ENCODE measurements around the gene TANGO6. TPM values are rescaled to one million over a fixed set of nuclear protein-coding genes. Genes with fewer than 3 reads are reported as not detected.

TANGO6 gene
- total RNA-seq, 1 donor from 2014 or later, result 13.7 TPM

DNA sequence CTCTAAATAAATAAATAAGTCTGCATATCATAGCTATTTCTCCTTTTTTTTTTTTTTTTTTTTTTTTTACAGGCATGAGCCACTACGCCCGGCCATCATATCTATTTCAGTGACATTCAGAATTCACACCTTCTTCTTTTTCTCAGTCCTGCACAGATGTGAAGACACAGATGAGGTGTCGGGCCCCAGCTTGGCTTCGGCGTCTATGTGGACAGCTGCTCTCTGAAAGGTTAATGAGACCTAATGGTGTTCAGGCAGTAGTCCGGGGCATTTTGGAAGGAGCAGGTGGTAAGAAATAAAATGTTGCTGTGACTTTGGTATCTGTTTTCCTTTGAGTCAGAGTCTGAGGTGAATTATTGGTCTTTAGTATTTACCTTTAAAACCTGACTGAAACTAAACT, 23.6 kb downstream of the TANGO6 start:
- Histone ChIP-seq H3K4me3 (ENCODE audit: low read depth, low read length) (no peak overlapping the region), H3K36me3 (ENCODE audit: control insufficient read depth, insufficient read depth, low read length) (peaks cover 2% of the 10 kb centered on the region), H3K27me3 (ENCODE audit: control insufficient read depth, insufficient read depth, low read length) (no peaks in the 10 kb centered on the region)
- DNase-seq (ENCODE audit: low read depth) (no peak), FAIRE-seq (no peak)
- TF ChIP-seq, protein P1, sequence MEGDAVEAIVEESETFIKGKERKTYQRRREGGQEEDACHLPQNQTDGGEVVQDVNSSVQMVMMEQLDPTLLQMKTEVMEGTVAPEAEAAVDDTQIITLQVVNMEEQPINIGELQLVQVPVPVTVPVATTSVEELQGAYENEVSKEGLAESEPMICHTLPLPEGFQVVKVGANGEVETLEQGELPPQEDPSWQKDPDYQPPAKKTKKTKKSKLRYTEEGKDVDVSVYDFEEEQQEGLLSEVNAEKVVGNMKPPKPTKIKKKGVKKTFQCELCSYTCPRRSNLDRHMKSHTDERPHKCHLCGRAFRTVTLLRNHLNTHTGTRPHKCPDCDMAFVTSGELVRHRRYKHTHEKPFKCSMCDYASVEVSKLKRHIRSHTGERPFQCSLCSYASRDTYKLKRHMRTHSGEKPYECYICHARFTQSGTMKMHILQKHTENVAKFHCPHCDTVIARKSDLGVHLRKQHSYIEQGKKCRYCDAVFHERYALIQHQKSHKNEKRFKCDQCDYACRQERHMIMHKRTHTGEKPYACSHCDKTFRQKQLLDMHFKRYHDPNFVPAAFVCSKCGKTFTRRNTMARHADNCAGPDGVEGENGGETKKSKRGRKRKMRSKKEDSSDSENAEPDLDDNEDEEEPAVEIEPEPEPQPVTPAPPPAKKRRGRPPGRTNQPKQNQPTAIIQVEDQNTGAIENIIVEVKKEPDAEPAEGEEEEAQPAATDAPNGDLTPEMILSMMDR (IDR thresholded peaks at IDR 0.05; ENCODE audit: insufficient read depth, low read length, severe bottlenecking), result no peak

DNA sequence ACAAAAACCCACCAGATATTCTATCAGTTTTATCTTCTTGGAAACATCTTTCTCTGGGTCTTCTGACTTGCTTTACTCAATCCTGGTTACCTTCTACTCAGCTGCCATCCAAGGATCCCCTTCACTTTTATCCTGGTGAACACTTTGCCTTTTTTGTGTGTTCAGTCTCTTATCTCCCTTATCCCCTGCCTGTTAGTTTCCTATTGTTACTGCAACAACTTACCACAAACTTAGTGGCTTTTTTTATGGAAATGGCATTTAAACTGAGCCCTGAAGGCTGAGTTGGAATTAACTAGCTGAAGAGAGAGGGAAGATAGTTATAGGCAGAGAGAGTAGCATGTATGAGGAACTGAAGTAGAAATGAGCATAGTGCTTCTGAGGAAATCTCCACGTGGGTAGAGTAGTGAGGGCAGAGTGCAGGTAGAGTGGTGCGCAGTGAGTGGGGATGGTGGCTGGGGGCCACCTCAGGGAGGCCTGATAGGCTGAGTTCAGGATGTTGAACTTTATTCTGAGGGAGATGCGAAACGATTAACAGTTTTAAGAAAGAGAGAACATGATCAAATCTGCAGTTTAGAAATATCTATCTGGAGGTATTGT, 26.3 kb downstream of the TANGO6 start:
- DNase-seq (ENCODE audit: low read depth) (no peak), FAIRE-seq (no peak)
- TF ChIP-seq, protein P1 (IDR thresholded peaks at IDR 0.05; ENCODE audit: insufficient read depth, low read length, severe bottlenecking), result no peak
- Histone ChIP-seq H3K4me3 (ENCODE audit: low read depth, low read length) (no peak overlapping the region), H3K36me3 (ENCODE audit: control insufficient read depth, insufficient read depth, low read length) (no peaks in the 10 kb centered on the region), H3K27me3 (ENCODE audit: control insufficient read depth, insufficient read depth, low read length) (no peaks in the 10 kb centered on the region)

DNA sequence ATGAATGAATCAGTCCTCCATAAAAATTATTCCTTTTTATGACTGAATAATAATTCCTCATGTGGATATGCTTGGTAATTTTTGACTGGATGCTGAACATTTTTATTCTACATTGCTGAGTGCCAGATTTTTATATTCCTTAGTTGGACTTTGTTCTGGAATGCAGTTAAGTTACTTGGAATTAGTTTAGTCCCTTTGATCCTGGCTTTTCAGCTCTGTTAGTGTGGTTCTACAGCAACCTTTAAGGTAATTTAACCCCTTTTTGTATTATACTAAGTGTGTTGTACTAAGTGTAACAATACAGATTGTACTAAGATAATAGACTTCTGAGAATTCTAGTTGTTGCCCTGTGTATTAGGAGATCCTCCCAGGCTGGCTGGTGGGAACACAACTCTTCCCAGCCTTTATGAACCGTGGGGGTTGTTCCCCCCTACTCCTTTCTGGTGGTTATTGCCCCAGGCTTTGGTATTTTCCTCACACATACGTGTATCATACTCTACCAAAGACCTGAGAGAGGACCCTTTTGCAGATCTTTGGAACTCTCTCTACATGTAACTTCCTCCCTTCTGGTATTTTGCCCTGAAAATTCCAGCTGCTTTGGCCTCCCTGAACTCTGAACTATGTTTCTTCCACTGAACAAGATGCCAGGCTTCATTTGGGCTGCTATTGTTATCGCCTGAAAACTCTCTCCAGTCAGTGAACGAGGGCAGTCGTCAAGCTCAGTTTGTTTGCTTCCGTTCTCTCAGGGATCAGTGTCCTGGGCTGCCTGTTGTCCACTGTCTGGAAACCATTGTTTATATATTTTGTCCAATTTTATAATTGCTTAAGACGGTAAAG, 30.5 kb downstream of the TANGO6 start:
- no peak overlapping the region for H3K4me3 ChIP-seq (ENCODE audit: low read depth, low read length)
- no peak for DNase-seq (ENCODE audit: low read depth)
- TF ChIP-seq, protein P1 (IDR thresholded peaks at IDR 0.05; ENCODE audit: insufficient read depth, low read length, severe bottlenecking), result no peak
- no peak for FAIRE-seq
- H3K27me3 ChIP-seq (ENCODE audit: control insufficient read depth, insufficient read depth, low read length), result no peaks in the 10 kb centered on the region
- peaks cover 1% of the 10 kb centered on the region for H3K36me3 ChIP-seq (ENCODE audit: control insufficient read depth, insufficient read depth, low read length)

DNA sequence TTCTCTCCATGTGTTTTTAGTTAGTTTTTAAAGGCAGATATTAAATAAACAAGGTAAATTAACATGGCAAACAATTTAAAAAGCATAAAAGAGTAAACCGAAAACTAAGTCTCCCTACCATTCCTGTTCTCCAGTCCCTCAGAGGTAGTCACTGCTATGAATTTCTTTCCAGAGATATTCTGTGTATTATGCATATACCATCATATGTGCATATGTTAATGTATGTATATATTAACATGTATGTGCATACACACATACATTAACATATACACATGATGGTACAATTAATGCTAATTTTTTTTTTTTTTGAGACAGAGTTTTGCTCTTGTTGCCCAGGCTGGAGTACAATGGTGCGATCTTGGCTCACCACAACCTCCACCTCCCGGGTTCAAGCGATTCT, 32.5 kb downstream of the TANGO6 start:
- no peak overlapping the region for H3K4me3 ChIP-seq (ENCODE audit: low read depth, low read length)
- H3K36me3 ChIP-seq (ENCODE audit: control insufficient read depth, insufficient read depth, low read length), result peaks cover 1% of the 10 kb centered on the region
- DNase-seq (ENCODE audit: low read depth) (no peak), FAIRE-seq (no peak)
- TF ChIP-seq, protein P1 (IDR thresholded peaks at IDR 0.05; ENCODE audit: insufficient read depth, low read length, severe bottlenecking), result no peak
- no peaks in the 10 kb centered on the region for H3K27me3 ChIP-seq (ENCODE audit: control insufficient read depth, insufficient read depth, low read length)

DNA sequence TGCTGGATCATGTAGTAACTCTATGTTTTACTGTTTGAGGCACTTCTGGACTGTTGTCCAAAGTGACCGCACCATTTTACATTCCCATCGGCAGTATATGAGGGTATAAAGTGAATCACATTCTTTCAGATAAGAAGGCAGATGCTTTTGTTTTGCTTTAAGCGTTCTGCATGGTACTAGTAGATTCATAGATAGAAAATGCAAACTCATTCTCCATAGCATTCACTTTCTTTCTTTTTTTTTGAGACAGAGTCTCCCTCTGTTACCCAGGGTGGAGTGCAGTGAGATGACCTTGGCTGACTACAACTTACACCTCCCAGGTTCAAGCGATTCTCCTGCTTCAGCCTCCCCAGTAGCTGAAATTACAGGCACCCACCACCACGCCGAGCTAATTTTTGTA, 40.4 kb downstream of the TANGO6 start:
- no peak for DNase-seq (ENCODE audit: low read depth)
- Histone ChIP-seq H3K4me3 (ENCODE audit: low read depth, low read length) (no peak overlapping the region), H3K27me3 (ENCODE audit: control insufficient read depth, insufficient read depth, low read length) (no peaks in the 10 kb centered on the region), H3K36me3 (ENCODE audit: control insufficient read depth, insufficient read depth, low read length) (no peaks in the 10 kb centered on the region)
- TF ChIP-seq, protein P1 (IDR thresholded peaks at IDR 0.05; ENCODE audit: insufficient read depth, low read length, severe bottlenecking), result no peak
- FAIRE-seq, result no peak

All from bronchial epithelial cell (primary cell).